Endodermal cell (in vitro differentiated cells): ENCODE data around the gene MEDAG. TPM values are rescaled to one million over a fixed set of nuclear protein-coding genes. Genes with fewer than 3 reads are reported as not detected.

Experiments
- DNase-seq: peaks from one replicate; pipeline ENCODE4 v3.0.0-alpha.2; 2017
- H3K27ac ChIP-seq: 2 replicates; pipeline ENCODE4 v1.5.1; 2013; ENCODE audit warnings: mild to moderate bottlenecking, low read depth, low read length, moderate library complexity
- H3K27me3 ChIP-seq: 2 replicates; pipeline ENCODE4 v1.6.1; 2013; ENCODE audit warnings: mild to moderate bottlenecking, low read length, moderate library complexity; ENCODE audit not compliant: insufficient read depth, control insufficient read depth, poor library complexity, severe bottlenecking
- H3K36me3 ChIP-seq: 2 replicates; pipeline ENCODE4 v1.7.0; 2013; ENCODE audit warnings: mild to moderate bottlenecking, low read length, moderate library complexity; ENCODE audit not compliant: control insufficient read depth, insufficient read depth
- H3K4me1 ChIP-seq: one replicate; pipeline ENCODE4 v1.7.0; 2013; ENCODE audit warnings: low read length; ENCODE audit not compliant: control insufficient read depth, insufficient read depth
- H3K4me3 ChIP-seq: 2 replicates; pipeline ENCODE4 v1.5.1; 2013; ENCODE audit warnings: mild to moderate bottlenecking, low read length, moderate library complexity
- H3K9ac ChIP-seq: 2 replicates; pipeline ENCODE4 v1.6.1; 2013; ENCODE audit warnings: mild to moderate bottlenecking, low read length, moderate library complexity; ENCODE audit not compliant: poor library complexity, severe bottlenecking; ENCODE audit errors: extremely low read depth
- H3K9me3 ChIP-seq: 2 replicates; pipeline ENCODE4 v1.6.1; 2013; ENCODE audit warnings: mild to moderate bottlenecking, low read length, moderate library complexity; ENCODE audit not compliant: control insufficient read depth
- H3K27ac Mint-ChIP-seq: 2 replicates; pipeline ENCODE4 v1.8.0; 2020; ENCODE audit warnings: mixed read lengths
- H3K27me3 Mint-ChIP-seq: 2 replicates; pipeline ENCODE4 v1.8.0; 2021; ENCODE audit warnings: mild to moderate bottlenecking, mixed read lengths; ENCODE audit not compliant: insufficient read depth
- H3K36me3 Mint-ChIP-seq: 2 replicates; pipeline ENCODE4 v1.8.0; 2020; ENCODE audit warnings: low read depth, mixed read lengths
- H3K4me1 Mint-ChIP-seq: 2 replicates; pipeline ENCODE4 v1.8.0; 2020; ENCODE audit warnings: mixed read lengths
- H3K4me3 Mint-ChIP-seq: 2 replicates; pipeline ENCODE4 v1.8.0; 2020; ENCODE audit warnings: mild to moderate bottlenecking, moderate library complexity, mixed read lengths
- H3K9me3 Mint-ChIP-seq: 2 replicates; pipeline ENCODE4 v1.8.0; 2020; ENCODE audit warnings: mild to moderate bottlenecking, mixed read lengths
- WGBS, 2 experiments: methylation state at CpG; one replicate each; pipeline versions ENCODE4 v1.1.5 to v1.1.7; 2013; ENCODE audit warnings: missing lambda C conversion rate in 2 of 2, mixed read lengths in 1 of 2; ENCODE audit not compliant: insufficient coverage in 1 of 2, insufficient read length in 1 of 2; 5-methylcytosine and 5-hydroxymethylcytosine counted together
- total RNA-seq, 2 donors: library from RNA; stranded (reverse); fragmentation: NEBNext Ultra II Directional in 1 of 2; extraction: Animal tissue kit (Norgen Biotek cat#: 25700) in 1 of 2; gene quantifications; 2 replicates in 1 of 2; 3 replicates in 1 of 2; pipeline ENCODE4 v1.2.1, GENCODE V29; 2021
- TF ChIP-seq, protein P1 (sequence below): fragments of 200-600 bp; sonication (generic); conservative IDR thresholded peaks from 2 replicates; pipeline ENCODE4 v1.5.0; 2021; ENCODE audit warnings: antibody characterized with exemption, mild to moderate bottlenecking

The MEDAG gene
- total RNA-seq, 2 donors from 2014 or later, result 0.13 to 0.33 TPM

GRCh38 chr13:30874111-30874510, 32.0 kb upstream of the MEDAG start:
- DNase-seq, result no peak
- Histone ChIP-seq H3K27me3 (no peaks in the 10 kb centered on the region), H3K4me3 (no peak overlapping the region), H3K9me3 (no peaks in the 10 kb centered on the region), H3K36me3 (no peaks in the 10 kb centered on the region), H3K9ac (no peak overlapping the region), H3K27ac (peak overlapping the region; percentile 96), H3K4me1 (peaks cover 4% of the 10 kb centered on the region)
- Mint-ChIP-seq H3K4me1 (peaks cover 27% of the 10 kb centered on the region), H3K27ac (no peak overlapping the region), H3K27me3 (no peaks in the 10 kb centered on the region), H3K4me3 (no peak overlapping the region), H3K36me3 (no peaks in the 10 kb centered on the region), H3K9me3 (no peaks in the 10 kb centered on the region)
- 77 to 94% methylated on average over 4 to 6 of the region's 6 CpGs for WGBS, 2 experiments
- TF ChIP-seq, protein P1, sequence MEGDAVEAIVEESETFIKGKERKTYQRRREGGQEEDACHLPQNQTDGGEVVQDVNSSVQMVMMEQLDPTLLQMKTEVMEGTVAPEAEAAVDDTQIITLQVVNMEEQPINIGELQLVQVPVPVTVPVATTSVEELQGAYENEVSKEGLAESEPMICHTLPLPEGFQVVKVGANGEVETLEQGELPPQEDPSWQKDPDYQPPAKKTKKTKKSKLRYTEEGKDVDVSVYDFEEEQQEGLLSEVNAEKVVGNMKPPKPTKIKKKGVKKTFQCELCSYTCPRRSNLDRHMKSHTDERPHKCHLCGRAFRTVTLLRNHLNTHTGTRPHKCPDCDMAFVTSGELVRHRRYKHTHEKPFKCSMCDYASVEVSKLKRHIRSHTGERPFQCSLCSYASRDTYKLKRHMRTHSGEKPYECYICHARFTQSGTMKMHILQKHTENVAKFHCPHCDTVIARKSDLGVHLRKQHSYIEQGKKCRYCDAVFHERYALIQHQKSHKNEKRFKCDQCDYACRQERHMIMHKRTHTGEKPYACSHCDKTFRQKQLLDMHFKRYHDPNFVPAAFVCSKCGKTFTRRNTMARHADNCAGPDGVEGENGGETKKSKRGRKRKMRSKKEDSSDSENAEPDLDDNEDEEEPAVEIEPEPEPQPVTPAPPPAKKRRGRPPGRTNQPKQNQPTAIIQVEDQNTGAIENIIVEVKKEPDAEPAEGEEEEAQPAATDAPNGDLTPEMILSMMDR, result no peak

GRCh38 chr13:30874561-30874960, 31.5 kb upstream of the MEDAG start:
- H3K27me3 ChIP-seq, result no peaks in the 10 kb centered on the region
- no peaks in the 10 kb centered on the region for H3K36me3 ChIP-seq
- Mint-ChIP-seq H3K4me3 (no peak overlapping the region), H3K27me3 (no peaks in the 10 kb centered on the region), H3K4me1 (peaks cover 27% of the 10 kb centered on the region), H3K27ac (no peak overlapping the region), H3K36me3 (no peaks in the 10 kb centered on the region), H3K9me3 (no peaks in the 10 kb centered on the region)
- H3K4me1 ChIP-seq, result peaks cover 4% of the 10 kb centered on the region
- no peak overlapping the region for H3K4me3 ChIP-seq
- no peak overlapping the region for H3K9ac ChIP-seq
- TF ChIP-seq, protein P1, result no peak
- H3K9me3 ChIP-seq, result no peaks in the 10 kb centered on the region
- no peak for DNase-seq
- WGBS, 2 experiments, result 88 to 94% methylated on average over 6 of the region's 6 CpGs
- H3K27ac ChIP-seq, result peak overlapping the region; percentile 96

- H3K9me3 ChIP-seq, result no peaks in the 10 kb centered on the region
- peaks cover 39% of the 10 kb centered on the region for H3K4me1 Mint-ChIP-seq
- H3K27ac Mint-ChIP-seq, result no peak overlapping the region
- H3K4me3 ChIP-seq, result no peak overlapping the region
- H3K4me1 ChIP-seq, result peaks cover 10% of the 10 kb centered on the region
- WGBS, 2 experiments, result 44% methylated on average over 1 of the region's 1 CpG; no CpG with 5 or more reads in 1 of the 2 experiments
- H3K9ac ChIP-seq, result no peak overlapping the region
- DNase-seq, result no peak
- TF ChIP-seq, protein P1, result no peak
- H3K27ac ChIP-seq, result no peak overlapping the region
- H3K4me3 Mint-ChIP-seq, result no peak overlapping the region
- H3K9me3 Mint-ChIP-seq, result no peaks in the 10 kb centered on the region
- no peaks in the 10 kb centered on the region for H3K36me3 Mint-ChIP-seq
- no peaks in the 10 kb centered on the region for H3K27me3 Mint-ChIP-seq
- H3K27me3 ChIP-seq, result no peaks in the 10 kb centered on the region
- H3K36me3 ChIP-seq, result no peaks in the 10 kb centered on the region
Observed at GRCh38 chr13:30877335-30877734, 28.7 kb upstream of the MEDAG start.
